AG04450 (cell line): ENCODE results near the gene OST4. TPM values are rescaled to one million over a fixed set of nuclear protein-coding genes. Genes with fewer than 3 reads are reported as not detected.

Experiments used
- CTCF ChIA-PET: fragments of 300-600, 350-600 bp; formaldehyde crosslinking; extraction: SDS; loops from one replicate; lab custom pipeline; 2022; ENCODE audit warnings: antibody characterized with exemption, inconsistent platforms; lab: Charles Lee
- POLR2A ChIA-PET: fragments of 350-600 bp; formaldehyde crosslinking; extraction: SDS; loops from one replicate; lab custom pipeline; 2021; ENCODE audit warnings: antibody characterized with exemption, inconsistent platforms; lab: Yijun Ruan, JAX
- DNase-seq: peaks from one replicate; pipeline ENCODE4 v3.0.0-alpha.2; 2011; ENCODE audit warnings: low read depth, low spot score
- H3K27ac ChIP-seq: one replicate; pipeline ENCODE4 v1.5.1; 2012; ENCODE audit warnings: low read depth, low read length, control low read depth
- H3K27me3 ChIP-seq: one replicate; pipeline ENCODE4 v1.6.0; 2012; ENCODE audit warnings: low read length; ENCODE audit not compliant: control insufficient read depth, insufficient read depth
- H3K4me3 ChIP-seq: 2 replicates; pipeline ENCODE4 v1.5.1; 2011; ENCODE audit warnings: mild to moderate bottlenecking, low read depth, low read length, control low read depth
- H3K9me3 ChIP-seq: 2 replicates; pipeline ENCODE4 v1.5.1; 2012; ENCODE audit warnings: low read length; ENCODE audit not compliant: control insufficient read depth, insufficient read depth
- polyA plus RNA-seq: library from polyadenylated mRNA; depleted of rRNA; stranded (reverse); fragments of >200 nt; gene quantifications from 2 replicates; pipeline ENCODE4 v1.2.3, GENCODE V29; 2011
- TF ChIP-seq, protein P1 (sequence below): IDR thresholded peaks from 2 replicates; pipeline ENCODE4 v1.5.1; 2011; ENCODE audit warnings: low read depth, low read length, control low read depth, inconsistent platforms

Gene OST4
- polyA plus RNA-seq, 1 experiment: 679 TPM

DNA sequence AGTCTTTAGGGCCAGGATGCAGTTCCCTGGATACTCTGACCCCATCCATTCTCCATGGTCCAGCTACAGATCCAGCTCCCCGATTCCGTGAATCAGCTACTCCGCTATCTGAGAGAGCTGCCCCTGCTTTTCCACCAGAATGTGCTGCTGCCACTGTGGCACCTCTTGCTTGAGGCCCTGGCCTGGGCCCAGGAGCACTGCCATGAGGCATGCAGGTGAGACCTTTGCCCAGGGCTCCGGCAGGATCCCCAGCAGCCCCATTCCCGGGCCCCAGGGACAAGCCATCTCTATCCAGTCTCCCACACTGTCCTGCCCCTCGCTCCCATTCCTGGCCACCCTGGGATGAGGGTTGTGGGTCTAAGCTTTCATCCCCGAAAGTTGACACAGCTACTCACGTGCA lies 31.2 kb downstream of the OST4 start:
- DNase-seq: no peak
- TF ChIP-seq, protein P1, sequence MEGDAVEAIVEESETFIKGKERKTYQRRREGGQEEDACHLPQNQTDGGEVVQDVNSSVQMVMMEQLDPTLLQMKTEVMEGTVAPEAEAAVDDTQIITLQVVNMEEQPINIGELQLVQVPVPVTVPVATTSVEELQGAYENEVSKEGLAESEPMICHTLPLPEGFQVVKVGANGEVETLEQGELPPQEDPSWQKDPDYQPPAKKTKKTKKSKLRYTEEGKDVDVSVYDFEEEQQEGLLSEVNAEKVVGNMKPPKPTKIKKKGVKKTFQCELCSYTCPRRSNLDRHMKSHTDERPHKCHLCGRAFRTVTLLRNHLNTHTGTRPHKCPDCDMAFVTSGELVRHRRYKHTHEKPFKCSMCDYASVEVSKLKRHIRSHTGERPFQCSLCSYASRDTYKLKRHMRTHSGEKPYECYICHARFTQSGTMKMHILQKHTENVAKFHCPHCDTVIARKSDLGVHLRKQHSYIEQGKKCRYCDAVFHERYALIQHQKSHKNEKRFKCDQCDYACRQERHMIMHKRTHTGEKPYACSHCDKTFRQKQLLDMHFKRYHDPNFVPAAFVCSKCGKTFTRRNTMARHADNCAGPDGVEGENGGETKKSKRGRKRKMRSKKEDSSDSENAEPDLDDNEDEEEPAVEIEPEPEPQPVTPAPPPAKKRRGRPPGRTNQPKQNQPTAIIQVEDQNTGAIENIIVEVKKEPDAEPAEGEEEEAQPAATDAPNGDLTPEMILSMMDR: no peak
- Histone ChIP-seq H3K9me3 (no peaks in the 10 kb centered on the region), H3K27me3 (no peaks in the 10 kb centered on the region), H3K4me3 (no peak overlapping the region), H3K27ac (no peak overlapping the region)
- ChIA-PET POLR2A (interaction anchor here (4.2 kb wide), 1 partner anchor 10 kb away, joined by 22 read pairs; the partner anchor contains the start of gene AGBL5), CTCF (no interaction called here)

DNA sequence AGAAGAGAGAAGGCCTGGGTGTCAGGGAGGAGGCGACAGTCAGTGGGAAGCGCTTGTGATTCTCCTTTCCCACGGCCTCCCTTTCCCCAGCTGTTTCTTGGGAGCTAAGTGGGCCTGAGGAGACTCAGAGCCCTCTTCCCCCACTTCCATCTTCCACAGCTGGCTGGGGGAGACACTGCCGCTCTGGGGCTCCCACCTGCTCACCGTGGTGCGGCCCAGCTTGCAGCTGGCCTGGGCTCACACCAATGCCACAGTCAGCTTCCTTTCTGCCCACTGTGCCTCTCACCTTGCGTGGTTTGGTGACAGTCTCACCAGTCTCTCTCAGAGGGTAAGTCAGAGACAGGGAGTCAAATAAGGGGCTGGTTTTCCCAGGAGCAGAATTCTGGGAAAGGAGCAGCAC lies 31.6 kb downstream of the OST4 start:
- DNase-seq: no peak
- Histone ChIP-seq H3K27ac (no peak overlapping the region), H3K4me3 (no peak overlapping the region), H3K27me3 (no peaks in the 10 kb centered on the region), H3K9me3 (no peaks in the 10 kb centered on the region)
- TF ChIP-seq, protein P1: no peak
- CTCF ChIA-PET: no interaction called here
- POLR2A ChIA-PET: interaction anchor here (4.2 kb wide), 1 partner anchor 11 kb away, joined by 22 read pairs; the partner anchor contains the start of gene AGBL5

DNA sequence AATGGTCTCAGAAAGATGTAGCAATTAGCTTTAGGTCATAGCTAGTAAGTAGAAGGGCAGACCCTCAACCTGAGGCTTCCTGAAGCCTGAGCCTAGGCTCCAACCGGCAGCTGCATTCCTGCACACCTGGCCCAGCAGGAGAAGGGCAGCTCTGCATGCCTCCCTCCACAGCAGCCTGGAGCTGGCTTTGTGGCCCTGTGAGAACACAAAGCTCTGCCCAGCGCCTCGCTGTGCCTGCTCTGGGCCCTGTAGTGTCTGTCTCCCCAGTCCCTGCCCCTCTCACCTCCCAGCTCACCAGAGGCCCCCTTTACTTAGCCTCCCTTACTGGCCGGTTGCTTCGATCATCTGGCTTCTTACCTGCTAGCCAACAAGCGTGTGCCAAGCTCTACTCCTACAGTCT lies 32.0 kb downstream of the OST4 start:
- no peak for DNase-seq
- Histone ChIP-seq H3K27me3 (no peaks in the 10 kb centered on the region), H3K27ac (no peak overlapping the region), H3K4me3 (no peak overlapping the region), H3K9me3 (no peaks in the 10 kb centered on the region)
- TF ChIP-seq, protein P1: no peak
- CTCF ChIA-PET: no interaction called here
- POLR2A ChIA-PET: interaction anchor here (4.2 kb wide), 1 partner anchor 11 kb away, joined by 22 read pairs; the partner anchor contains the start of gene AGBL5

DNA sequence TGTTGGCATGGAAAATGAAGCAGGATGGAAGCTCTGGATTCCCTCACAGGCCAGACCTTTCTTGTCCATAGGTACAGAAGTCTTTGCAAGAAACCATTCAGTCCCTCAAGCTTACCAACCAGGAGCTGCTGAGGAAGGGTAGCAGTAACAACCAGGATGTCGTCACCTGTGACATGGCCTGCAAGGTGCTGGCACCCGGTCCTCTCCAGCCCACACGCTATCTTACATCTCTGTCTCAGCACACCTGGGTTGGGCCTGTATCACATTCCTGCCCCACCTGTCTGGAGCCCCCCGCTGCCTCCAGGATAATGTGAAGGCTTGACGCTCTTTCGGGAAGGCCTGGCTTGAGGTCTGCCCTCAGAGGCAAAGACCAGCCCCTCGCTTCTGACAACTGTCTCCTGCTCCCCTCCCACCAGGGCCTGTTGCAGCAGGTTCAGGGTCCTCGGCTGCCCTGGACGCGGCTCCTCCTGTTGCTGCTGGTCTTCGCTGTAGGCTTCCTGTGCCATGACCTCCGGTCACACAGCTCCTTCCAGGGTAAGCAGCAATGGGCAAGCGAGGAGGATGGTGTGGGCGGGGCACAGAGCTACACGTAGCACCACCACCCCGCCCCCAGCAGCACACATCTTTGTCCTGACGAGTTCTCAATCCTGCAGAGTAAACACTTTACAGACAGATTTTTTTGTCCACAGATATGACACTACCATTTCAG lies 32.7 kb downstream of the OST4 start:
- H3K27me3 ChIP-seq: no peaks in the 10 kb centered on the region
- ChIA-PET POLR2A (interaction anchor here (4.2 kb wide), 1 partner anchor 12 kb away, joined by 22 read pairs; the partner anchor contains the start of gene AGBL5), CTCF (no interaction called here)
- DNase-seq: no peak
- no peak overlapping the region for H3K4me3 ChIP-seq
- H3K9me3 ChIP-seq: no peaks in the 10 kb centered on the region
- H3K27ac ChIP-seq: no peak overlapping the region
- TF ChIP-seq, protein P1: no peak

DNA sequence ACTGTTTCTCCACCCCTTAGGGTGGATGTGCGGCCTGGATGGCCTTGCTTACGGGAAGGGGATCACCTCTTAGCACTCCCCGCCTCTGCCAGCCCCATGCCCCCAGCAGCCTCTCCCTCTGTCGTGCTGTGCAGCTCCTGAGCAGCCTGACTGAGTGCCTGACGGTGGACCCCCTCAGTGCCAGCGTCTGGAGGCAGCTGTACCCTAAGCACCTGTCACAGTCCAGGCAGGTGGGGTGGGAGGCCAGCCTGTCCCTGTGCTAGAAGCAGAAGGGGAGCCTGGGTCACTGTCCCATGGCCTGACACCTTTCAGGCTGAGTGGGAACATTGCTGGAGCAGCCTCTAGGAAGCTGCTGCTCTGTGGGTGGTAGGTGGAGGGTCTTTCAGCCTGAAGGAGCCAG lies 33.4 kb downstream of the OST4 start:
- Histone ChIP-seq H3K4me3 (no peak overlapping the region), H3K9me3 (no peaks in the 10 kb centered on the region; the same call in 1 of the 2 replicates), H3K27me3 (no peaks in the 10 kb centered on the region), H3K27ac (no peak overlapping the region)
- TF ChIP-seq, protein P1: no peak
- ChIA-PET POLR2A (interaction anchor here (4.2 kb wide), 1 partner anchor 12 kb away, joined by 22 read pairs; the partner anchor contains the start of gene AGBL5), CTCF (no interaction called here)
- DNase-seq: no peak
